Inflammatory macrophage treated with lipopolysaccharide for 4 hours (primary cell): Measurements from ENCODE around the gene NRXN3.
A peak's percentile ranks its signal among the peaks of the same experiment; 100 is the strongest.

Experiments used
- DNase-seq: peaks from one replicate; pipeline ENCODE4 v3.0.0-alpha.2; 2020

NRXN3 gene

DNA sequence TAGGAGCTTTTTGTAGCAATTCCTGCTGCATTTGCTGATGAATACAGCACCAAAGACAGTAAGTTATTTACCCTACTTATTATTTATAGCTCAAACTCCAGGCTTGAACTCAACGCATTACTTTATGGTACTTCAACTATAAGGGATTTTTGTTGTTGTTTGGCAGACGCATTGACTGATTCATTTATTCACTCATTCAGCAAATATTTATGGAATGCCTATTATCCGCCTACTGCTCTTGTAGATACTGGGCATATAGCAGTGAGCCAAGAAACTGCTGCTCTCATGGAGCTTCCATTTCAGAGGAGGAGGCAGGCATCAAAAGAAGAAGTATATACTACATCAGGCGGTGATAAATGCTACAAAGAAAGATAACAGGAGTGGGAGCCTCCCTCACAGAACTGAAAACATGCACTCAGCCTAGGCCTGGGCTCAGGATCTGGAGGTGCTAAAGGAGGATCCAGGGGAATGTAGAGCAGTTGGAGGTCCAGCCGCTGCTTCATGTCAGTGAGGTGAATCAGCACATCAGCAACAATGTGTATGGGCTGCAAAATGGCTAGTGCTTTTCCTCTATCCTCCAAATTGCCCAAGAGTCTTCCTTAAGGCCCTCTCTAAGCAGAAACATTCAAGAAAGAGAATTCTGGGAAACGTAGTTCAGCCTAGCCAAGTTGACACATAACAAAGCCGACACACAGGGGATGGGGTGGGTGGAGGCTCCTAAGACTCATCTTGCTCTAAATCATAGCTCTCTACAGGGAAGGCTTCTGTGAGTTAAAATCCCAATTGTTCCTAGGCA lies 157.5 kb downstream of the NRXN3 start:
- DNase-seq: no peak

- DNase-seq: no peak
Measured at GRCh38 chr14:78329371-78329770, 159.2 kb downstream of the NRXN3 start.

GRCh38 chr14:78335531-78335930 lies 165.4 kb downstream of the NRXN3 start:
- peak; percentile 34 for DNase-seq

- no peak for DNase-seq
Measured at GRCh38 chr14:78340250-78340649, 170.1 kb downstream of the NRXN3 start.

- DNase-seq: no peak
Measured at GRCh38 chr14:78341827-78342389, 171.7 kb downstream of the NRXN3 start.

- no peak for DNase-seq
Measured at GRCh38 chr14:78342879-78343278, 172.7 kb downstream of the NRXN3 start.

- DNase-seq: no peak
Measured at GRCh38 chr14:78344290-78344689, 174.1 kb downstream of the NRXN3 start.

- no peak for DNase-seq
Measured at GRCh38 chr14:78345131-78345744, 175.1 kb downstream of the NRXN3 start.

- DNase-seq: no peak
Measured at GRCh38 chr14:78346747-78347146, 176.6 kb downstream of the NRXN3 start.

GRCh38 chr14:78355109-78355508 lies 184.9 kb downstream of the NRXN3 start:
- DNase-seq: no peak

DNA sequence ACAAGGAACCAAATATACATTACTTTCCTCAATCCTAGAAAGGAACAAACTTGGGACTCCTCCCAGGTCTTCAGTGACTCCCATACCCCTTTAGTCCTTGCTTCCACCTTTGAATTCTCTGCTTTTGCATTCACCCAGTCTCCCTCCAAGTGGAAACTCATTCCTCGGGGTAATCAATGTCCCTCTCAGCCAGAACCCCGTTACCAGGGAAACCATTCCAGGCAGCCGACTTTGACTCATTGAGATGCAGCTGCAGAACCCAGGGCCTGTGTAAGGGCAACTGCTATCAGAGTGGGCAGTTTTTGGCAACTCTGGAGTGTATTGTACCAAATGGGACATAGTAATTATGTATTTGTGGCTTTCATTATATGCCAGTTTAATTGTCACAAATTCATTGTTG lies 186.2 kb downstream of the NRXN3 start:
- no peak for DNase-seq

- no peak for DNase-seq
Measured at GRCh38 chr14:78358591-78358990, 188.4 kb downstream of the NRXN3 start.

GRCh38 chr14:78359581-78359980 lies 189.4 kb downstream of the NRXN3 start:
- no peak for DNase-seq

- DNase-seq: no peak
Measured at GRCh38 chr14:78363008-78363407, 192.8 kb downstream of the NRXN3 start.

GRCh38 chr14:78367355-78367754 lies 197.2 kb downstream of the NRXN3 start:
- no peak for DNase-seq

- no peak for DNase-seq
Measured at GRCh38 chr14:78383060-78383459, 212.9 kb downstream of the NRXN3 start.

DNA sequence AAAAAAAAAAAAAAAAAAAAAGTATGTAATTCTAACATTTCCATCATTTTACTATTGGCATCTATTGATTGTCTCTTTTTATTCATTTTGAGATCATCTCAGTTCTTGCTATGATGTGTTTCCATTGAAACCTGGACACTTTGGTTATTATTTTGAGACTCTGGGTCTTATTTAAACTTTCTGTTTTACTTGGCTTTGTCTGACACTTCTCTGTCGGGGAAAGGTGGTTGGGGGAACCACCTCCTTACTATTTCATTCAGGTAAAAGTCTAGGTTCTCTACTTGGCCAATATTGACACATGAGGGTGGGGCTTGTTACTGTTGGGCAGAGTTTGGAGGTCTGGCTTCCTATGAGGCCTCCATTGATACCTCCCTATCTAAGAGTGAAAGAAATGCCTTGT lies 228.0 kb downstream of the NRXN3 start:
- DNase-seq: no peak

GRCh38 chr14:78399316-78399889 lies 229.2 kb downstream of the NRXN3 start:
- no peak for DNase-seq

GRCh38 chr14:78401866-78402265 lies 231.7 kb downstream of the NRXN3 start:
- no peak for DNase-seq

- DNase-seq: no peak
Measured at GRCh38 chr14:78403278-78403815, 233.2 kb downstream of the NRXN3 start.

GRCh38 chr14:78405079-78405856 lies 235.1 kb downstream of the NRXN3 start:
- DNase-seq: no peak

- no peak for DNase-seq
Measured at GRCh38 chr14:78412475-78412874, 242.3 kb downstream of the NRXN3 start.

DNA sequence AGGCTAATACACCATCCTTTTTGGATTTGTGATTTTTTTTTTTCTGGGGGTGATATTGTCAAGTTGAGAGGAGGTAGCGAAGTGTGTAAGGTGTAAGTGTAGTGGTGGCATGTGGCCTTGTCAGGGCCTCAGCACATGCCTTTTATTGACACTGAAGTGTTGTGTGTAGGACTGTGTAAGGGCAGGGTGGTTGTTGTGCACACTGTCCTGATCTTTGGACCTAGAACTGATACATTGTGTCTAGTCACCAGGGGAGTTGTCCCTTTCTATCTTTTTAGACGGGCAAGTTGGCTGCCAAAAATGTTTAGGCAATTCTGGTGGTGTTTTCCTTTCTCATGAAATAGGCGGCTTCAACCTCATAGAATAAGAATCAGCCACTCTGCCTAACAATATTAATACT lies 244.0 kb downstream of the NRXN3 start:
- no peak for DNase-seq
